Suppressor macrophage (primary cell): ENCODE data around the gene ZACN.
"Not testable (repeated sequence)": the region's sequence is repeated elsewhere in the genome, so short reads cannot be mapped to it uniquely, and the experiment has no call there.

Experiments
- DNase-seq, 4 experiments: peaks; one replicate each; pipeline ENCODE4 v3.0.0-alpha.2; 2020 to 2022

ZACN gene

GRCh38 chr17:76054112-76054476 is 24.9 kb upstream of the ZACN start:
- DNase-seq, result no peak

- no peak for DNase-seq
These were observed 22.1 kb upstream of the ZACN start for GRCh38 chr17:76056882-76057281.

GRCh38 chr17:76058264-76058663 is 20.7 kb upstream of the ZACN start:
- not testable (repeated sequence) for DNase-seq

GRCh38 chr17:76063875-76064546 is 15.0 kb upstream of the ZACN start:
- no peak for DNase-seq

GRCh38 chr17:76065775-76066174 is 13.2 kb upstream of the ZACN start:
- DNase-seq, result no peak

- DNase-seq, result no peak
These were observed 7.3 kb upstream of the ZACN start for GRCh38 chr17:76071531-76072147.

GRCh38 chr17:76072148-76072858 is 6.7 kb upstream of the ZACN start, which contains the start of gene SRP68:
TSS of gene SRP68 (minus strand) at chr17:76072517. CDS start at chr17:76072491, 26 bp downstream.
- peak; percentile 91 to 97 (median 94) for DNase-seq

- DNase-seq, result peak in 1 of 4 experiments; percentile 41
These were observed 4.3 kb upstream of the ZACN start, which contains the start of gene GALR2 for GRCh38 chr17:76074390-76075363. TSS of gene GALR2 (plus strand) at chr17:76074781. CDS start at chr17:76074884, 103 bp downstream.

GRCh38 chr17:76075364-76076145 is 3.4 kb upstream of the ZACN start:
- peak; percentile 44 to 74 (median 55) for DNase-seq

GRCh38 chr17:76076146-76076764 is 2.7 kb upstream of the ZACN start:
- peak in 1 of 4 experiments; percentile 7 for DNase-seq

GRCh38 chr17:76076765-76077583 is 2.0 kb upstream of the ZACN start:
- peak; percentile 66 to 82 (median 74) for DNase-seq

GRCh38 chr17:76077584-76078110 is 1.3 kb upstream of the ZACN start:
- no peak for DNase-seq

- DNase-seq, result peak in 1 of 4 experiments; percentile 37
These were observed 612 bp upstream of the ZACN start for GRCh38 chr17:76078370-76078769.

GRCh38 chr17:76079535-76079955 is 563 bp downstream of the ZACN start:
- no peak for DNase-seq

GRCh38 chr17:76079956-76080767 is 1.2 kb downstream of the ZACN start:
- DNase-seq, result no peak

- DNase-seq, result no peak
These were observed 1.8 kb downstream of the ZACN start for GRCh38 chr17:76080768-76081287.

GRCh38 chr17:76081295-76082210 is 2.6 kb downstream of the ZACN start:
- DNase-seq, result no peak
